Hematopoietic multipotent progenitor cell (in vitro differentiated cells): Measurements from ENCODE around the gene CEACAM3. TPM values are rescaled to one million over a fixed set of nuclear protein-coding genes. Genes with fewer than 3 reads are reported as not detected.
"Not testable (repeated sequence)": the region's sequence is repeated elsewhere in the genome, so short reads cannot be mapped to it uniquely, and the experiment has no call there.

ENCODE experiments used
- DNase-seq, 3 donors: peaks; one replicate each; pipeline ENCODE4 v3.0.0-alpha.2; 2011 to 2015; ENCODE audit warnings: low read depth in 2 of 3, low spot score in 2 of 3
- total RNA-seq: library from RNA; depleted of rRNA; stranded (reverse); fragments of >200 nt; gene quantifications from one replicate; pipeline ENCODE4 v1.2.3, GENCODE V29; 2012

CEACAM3 gene
- 0.27 TPM for total RNA-seq

- DNase-seq, result no peak
Measured at GRCh38 chr19:41796362-41796761, at the start of gene CEACAM3. TSS of gene CEACAM3 (plus strand) at chr19:41796587. CDS start at chr19:41796678, 91 bp downstream.

- DNase-seq, result peak; percentile 16 to 83 (median 63)
Measured at GRCh38 chr19:41746593-41747227, 49.7 kb upstream of the CEACAM3 start.

GRCh38 chr19:41748012-41748411 lies 48.4 kb upstream of the CEACAM3 start:
- DNase-seq, result no peak

- not testable (repeated sequence) for DNase-seq
Measured at GRCh38 chr19:41750248-41751134, 45.9 kb upstream of the CEACAM3 start.

GRCh38 chr19:41753159-41753558 lies 43.2 kb upstream of the CEACAM3 start:
- DNase-seq, result peak; percentile 66 to 73 (median 66)

- peak; percentile 36 to 70 (median 48) for DNase-seq
Measured at GRCh38 chr19:41753936-41754529, 42.4 kb upstream of the CEACAM3 start.

GRCh38 chr19:41755328-41755913 lies 41.0 kb upstream of the CEACAM3 start, which contains the start of gene CEACAM6:
TSS of gene CEACAM6 (plus strand) at chr19:41755530. CDS start at chr19:41755639, 109 bp downstream.
- DNase-seq, result no peak

GRCh38 chr19:41758846-41759245 lies 37.5 kb upstream of the CEACAM3 start:
- DNase-seq, result no peak

GRCh38 chr19:41767115-41767514 lies 29.3 kb upstream of the CEACAM3 start:
- DNase-seq, result no peak

GRCh38 chr19:41768105-41768504 lies 28.3 kb upstream of the CEACAM3 start:
- DNase-seq, result not testable (repeated sequence)

- no peak for DNase-seq
Measured at GRCh38 chr19:41769608-41770007, 26.8 kb upstream of the CEACAM3 start.

- no peak for DNase-seq
Measured at GRCh38 chr19:41771410-41771809, 25.0 kb upstream of the CEACAM3 start.

GRCh38 chr19:41774515-41774980 lies 21.8 kb upstream of the CEACAM3 start:
- peak in 1 of 3 donors; percentile 49 for DNase-seq

- DNase-seq, result no peak
Measured at GRCh38 chr19:41776700-41777099, 19.7 kb upstream of the CEACAM3 start.

GRCh38 chr19:41783612-41784011 lies 12.8 kb upstream of the CEACAM3 start:
- DNase-seq, result no peak

GRCh38 chr19:41784312-41784711 lies 12.1 kb upstream of the CEACAM3 start:
- DNase-seq, result peak in 1 of 3 donors; percentile 41

- DNase-seq, result peak in 2 of 3 donors; percentile 65 to 80
Measured at GRCh38 chr19:41784743-41785142, 11.6 kb upstream of the CEACAM3 start.

GRCh38 chr19:41785653-41786052 lies 10.7 kb upstream of the CEACAM3 start:
- DNase-seq, result peak; percentile 60 to 95 (median 91)

GRCh38 chr19:41787055-41787454 lies 9.3 kb upstream of the CEACAM3 start:
- DNase-seq, result no peak

GRCh38 chr19:41788518-41788917 lies 7.9 kb upstream of the CEACAM3 start:
- DNase-seq, result not testable (repeated sequence)

- not testable (repeated sequence) for DNase-seq
Measured at GRCh38 chr19:41789053-41789452, 7.3 kb upstream of the CEACAM3 start.
